ENCODE data around the gene GGCT. TPM values are rescaled to one million over a fixed set of nuclear protein-coding genes. Genes with fewer than 3 reads are reported as not detected.
"Not testable (repeated sequence)": the region's sequence is repeated elsewhere in the genome, so short reads cannot be mapped to it uniquely, and the experiment has no call there.

Gene GGCT
- total and polyA plus RNA-seq, 9 donors: 17.9 to 36.1 (median 25.7) TPM

- intact Hi-C loops (cut with DNase I): no loop called here
- no peak for DNase-seq
- Histone ChIP-seq H3K4me3 (no peak overlapping the region), H3K27me3 (no peaks in the 10 kb centered on the region), H3K36me3 (no peaks in the 10 kb centered on the region), H3K27ac (no peak overlapping the region), H3K4me1 (ENCODE audit: insufficient read depth) (no peaks in the 10 kb centered on the region), H3K9me3 (no peaks in the 10 kb centered on the region)
- TF ChIP-seq POLR2A (IDR thresholded peaks at IDR 0.05) (no peak), CTCF (IDR thresholded peaks at IDR 0.05) (no peak), EP300 (IDR thresholded peaks at IDR 0.05) (no peak)
- WGBS, 3 donors: 75 to 77% (median 76%) methylated on average over 6 of the region's 6 CpGs
These were observed 39.3 kb upstream of the GGCT start for GRCh38 chr7:30543813-30544525.

DNA sequence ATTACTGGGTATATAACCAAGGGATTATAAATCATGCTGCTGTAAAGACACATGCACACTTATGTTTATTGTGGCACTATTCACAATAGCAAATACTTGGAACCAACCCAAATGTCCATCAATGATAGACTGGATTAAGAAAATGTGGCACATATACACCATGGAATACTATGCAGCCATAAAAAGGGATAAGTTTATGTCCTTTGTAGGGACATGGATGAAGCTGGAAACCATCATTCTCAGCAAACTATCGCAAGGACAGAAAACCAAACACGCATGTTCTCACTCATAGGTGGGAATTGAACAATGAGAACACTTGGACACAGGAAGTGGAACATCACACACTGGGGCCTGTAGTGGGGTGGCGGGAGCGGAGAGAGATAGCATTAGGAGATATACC is 38.5 kb upstream of the GGCT start:
- DNase-seq; H3K27ac ChIP-seq; H3K27me3 ChIP-seq; H3K4me3 ChIP-seq; H3K9me3 ChIP-seq; intact Hi-C loops (cut with DNase I); H3K4me1 ChIP-seq (ENCODE audit: insufficient read depth); H3K36me3 ChIP-seq: not testable (repeated sequence)
- 96 to 99% (median 98%) methylated on average over 4 of the region's 4 CpGs for WGBS, 3 donors

GRCh38 chr7:30533886-30534285 is 29.3 kb upstream of the GGCT start:
- WGBS, 3 donors: 83 to 88% (median 85%) methylated on average over 5 of the region's 5 CpGs
- no peaks in the 10 kb centered on the region for H3K27me3 ChIP-seq
- TF ChIP-seq CTCF (IDR thresholded peaks at IDR 0.05) (no peak), POLR2A (IDR thresholded peaks at IDR 0.05) (no peak), EP300 (IDR thresholded peaks at IDR 0.05) (no peak)
- peaks cover 0 to 4% of the 10 kb centered on the region in 2 donors for H3K9me3 ChIP-seq
- no peak overlapping the region for H3K4me3 ChIP-seq
- no peaks in the 10 kb centered on the region for H3K4me1 ChIP-seq (ENCODE audit: insufficient read depth)
- no peaks in the 10 kb centered on the region for H3K36me3 ChIP-seq
- no peak overlapping the region for H3K27ac ChIP-seq
- intact Hi-C loops (cut with DNase I): no loop called here
- DNase-seq: no peak

DNA sequence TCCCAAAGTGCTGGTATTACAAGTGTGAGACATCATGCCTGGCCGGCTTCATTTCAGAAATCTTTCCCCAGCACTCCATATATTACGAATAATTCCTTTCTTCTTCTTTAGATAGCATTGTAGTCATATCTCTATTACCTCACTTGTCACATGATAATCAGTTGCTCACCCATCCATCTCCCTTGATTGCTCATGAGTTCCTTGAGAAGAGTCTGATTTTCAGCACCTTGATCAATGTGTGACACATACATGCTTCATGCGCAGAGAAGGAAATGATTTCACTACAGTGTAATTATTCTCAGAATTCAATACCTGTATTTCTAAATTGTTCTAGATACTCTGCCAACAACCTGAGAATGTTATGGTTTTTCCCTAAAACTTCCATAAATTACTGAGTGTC is 26.7 kb upstream of the GGCT start:
- DNase-seq: no peak
- no peaks in the 10 kb centered on the region for H3K4me1 ChIP-seq (ENCODE audit: insufficient read depth)
- no peaks in the 10 kb centered on the region for H3K27me3 ChIP-seq
- no peaks in the 10 kb centered on the region for H3K36me3 ChIP-seq
- TF ChIP-seq POLR2A (IDR thresholded peaks at IDR 0.05) (no peak), EP300 (IDR thresholded peaks at IDR 0.05) (no peak), CTCF (IDR thresholded peaks at IDR 0.05) (no peak)
- H3K9me3 ChIP-seq: no peaks in the 10 kb centered on the region
- intact Hi-C loops (cut with DNase I): no loop called here
- H3K4me3 ChIP-seq: no peak overlapping the region
- no peak overlapping the region for H3K27ac ChIP-seq
- WGBS, 3 donors: 95 to 99% (median 96%) methylated on average over 3 of the region's 3 CpGs

- DNase-seq: no peak
- Histone ChIP-seq H3K27me3 (no peaks in the 10 kb centered on the region), H3K4me3 (no peak overlapping the region), H3K9me3 (no peaks in the 10 kb centered on the region), H3K36me3 (no peaks in the 10 kb centered on the region), H3K4me1 (ENCODE audit: insufficient read depth) (no peaks in the 10 kb centered on the region), H3K27ac (no peak overlapping the region)
- WGBS, 3 donors: 98 to 100% (median 100%) methylated on average over 1 of the region's 1 CpG
- no peak for TF ChIP-seq EP300 (IDR thresholded peaks at IDR 0.05)
- no peak for TF ChIP-seq CTCF (IDR thresholded peaks at IDR 0.05)
- TF ChIP-seq POLR2A (IDR thresholded peaks at IDR 0.05): no peak
- intact Hi-C loops (cut with DNase I): no loop called here
These were observed 25.7 kb upstream of the GGCT start for GRCh38 chr7:30530373-30530772.
